Tibial nerve (tissue), 4 donors: ENCODE measurements around the gene C1orf56. TPM values are rescaled to one million over a fixed set of nuclear protein-coding genes. Genes with fewer than 3 reads are reported as not detected.

Source experiments
- DNase-seq, 2 donors: peaks; one replicate each; pipeline ENCODE4 v3.0.0-alpha.2; 2019; ENCODE audit warnings: low spot score in 2 of 2
- H3K27ac ChIP-seq, 4 donors: fragments of 200-600 bp; sonication (generic) in 3 of 4; one replicate each; pipeline ENCODE4 v1.5.1; 2017 to 2019; ENCODE audit warnings: mild to moderate bottlenecking in 1 of 4
- H3K27me3 ChIP-seq, 2 donors: fragments of 200-600 bp; sonication (generic) in 1 of 2; one replicate each; pipeline versions ENCODE4 v1.5.1 to v1.6.0; 2017 to 2019
- H3K36me3 ChIP-seq, 3 donors: fragments of 200-600 bp; sonication (generic); one replicate each; pipeline ENCODE4 v1.5.1; 2018 to 2019
- H3K4me1 ChIP-seq, 4 donors: fragments of 200-600 bp; sonication (generic) in 3 of 4; one replicate each; pipeline ENCODE4 v1.5.1; 2017 to 2019
- H3K4me3 ChIP-seq, 4 donors: fragments of 200-600 bp; sonication (generic) in 3 of 4; one replicate each; pipeline ENCODE4 v1.5.1; 2017 to 2019; ENCODE audit warnings: mild to moderate bottlenecking in 1 of 4, moderate library complexity in 1 of 4
- H3K9me3 ChIP-seq, 4 donors: fragments of 200-600 bp; sonication (generic) in 3 of 4; one replicate each; pipeline ENCODE4 v1.5.1; 2017 to 2019
- EP300 ChIP-seq, 2 donors: sonication (generic); formaldehyde crosslinking; IDR thresholded peaks; one replicate each; pipeline ENCODE4 v1.6.1; 2017; ENCODE audit warnings: antibody characterized with exemption in 2 of 2, mild to moderate bottlenecking in 1 of 2
- POLR2A ChIP-seq, 2 donors: fragments of 450-650 bp; IDR thresholded peaks; one replicate each; pipeline ENCODE4 v1.6.1; 2017; ENCODE audit warnings: antibody characterized with exemption in 2 of 2, mild to moderate bottlenecking in 2 of 2, moderate library complexity in 2 of 2
- WGBS, 2 donors: methylation state at CpG; one replicate each; pipeline ENCODE4 v1.1.5; 2018; 5-methylcytosine and 5-hydroxymethylcytosine counted together
- total RNA-seq, 4 donors: library from RNA; depleted of rRNA; stranded (reverse); fragments of >200 nt; gene quantifications; one replicate each; pipeline ENCODE4 v1.1.0, GENCODE V29; 2016
- TF ChIP-seq, protein P1 (sequence below), 5 experiments: fragments of 200-600 bp in 3 of 5; fragments of 450-650 bp in 2 of 5; sonication (generic) in 3 of 5; IDR thresholded peaks; one replicate each; pipeline ENCODE4 v1.5.1; 2016 to 2019; ENCODE audit warnings: antibody characterized with exemption in 5 of 5, mild to moderate bottlenecking in 3 of 5, moderate library complexity in 2 of 5

Gene C1orf56
- total RNA-seq, 4 donors from 2014 or later, result 5.0 to 9.6 (median 6.5) TPM

DNA sequence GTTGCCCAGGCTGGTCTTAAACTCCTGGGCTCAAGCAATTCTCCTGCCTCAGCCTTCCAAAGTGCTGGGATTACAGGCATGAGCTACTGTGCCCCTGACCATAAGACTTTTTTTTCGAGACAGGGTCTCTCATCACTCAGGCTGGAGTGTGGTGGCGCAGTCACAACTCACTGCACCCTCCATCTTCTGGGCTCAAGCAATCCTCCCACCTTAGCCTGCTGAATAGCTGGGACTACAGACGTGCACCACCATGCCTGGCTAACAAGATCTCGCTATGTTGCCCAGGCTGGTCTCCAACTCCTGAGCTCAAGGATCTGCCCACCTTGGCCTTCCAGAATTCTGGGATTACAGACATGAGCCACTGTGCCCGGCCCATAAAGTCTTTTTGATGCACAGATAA is 1.9 kb downstream of the C1orf56 start:
- H3K9me3 ChIP-seq, result no peaks in the 10 kb centered on the region
- H3K27me3 ChIP-seq, result no peaks in the 10 kb centered on the region
- peak overlapping the region in 2 of 4 donors; percentile 15 to 92 for H3K27ac ChIP-seq
- peaks cover 0 to 31% (median 12%) of the 10 kb centered on the region in 3 donors for H3K36me3 ChIP-seq
- H3K4me1 ChIP-seq, result peaks cover 0 to 28% (median 11%) of the 10 kb centered on the region in 4 donors
- 76 to 81% methylated on average over 5 of the region's 5 CpGs for WGBS, 2 donors
- TF ChIP-seq, protein P1, sequence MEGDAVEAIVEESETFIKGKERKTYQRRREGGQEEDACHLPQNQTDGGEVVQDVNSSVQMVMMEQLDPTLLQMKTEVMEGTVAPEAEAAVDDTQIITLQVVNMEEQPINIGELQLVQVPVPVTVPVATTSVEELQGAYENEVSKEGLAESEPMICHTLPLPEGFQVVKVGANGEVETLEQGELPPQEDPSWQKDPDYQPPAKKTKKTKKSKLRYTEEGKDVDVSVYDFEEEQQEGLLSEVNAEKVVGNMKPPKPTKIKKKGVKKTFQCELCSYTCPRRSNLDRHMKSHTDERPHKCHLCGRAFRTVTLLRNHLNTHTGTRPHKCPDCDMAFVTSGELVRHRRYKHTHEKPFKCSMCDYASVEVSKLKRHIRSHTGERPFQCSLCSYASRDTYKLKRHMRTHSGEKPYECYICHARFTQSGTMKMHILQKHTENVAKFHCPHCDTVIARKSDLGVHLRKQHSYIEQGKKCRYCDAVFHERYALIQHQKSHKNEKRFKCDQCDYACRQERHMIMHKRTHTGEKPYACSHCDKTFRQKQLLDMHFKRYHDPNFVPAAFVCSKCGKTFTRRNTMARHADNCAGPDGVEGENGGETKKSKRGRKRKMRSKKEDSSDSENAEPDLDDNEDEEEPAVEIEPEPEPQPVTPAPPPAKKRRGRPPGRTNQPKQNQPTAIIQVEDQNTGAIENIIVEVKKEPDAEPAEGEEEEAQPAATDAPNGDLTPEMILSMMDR (IDR thresholded peaks at IDR 0.05), result no peak
- TF ChIP-seq EP300 (IDR thresholded peaks at IDR 0.05), result peak in 1 of 2 donors; percentile 5
- H3K4me3 ChIP-seq, result no peak overlapping the region
- no peak for DNase-seq

DNA sequence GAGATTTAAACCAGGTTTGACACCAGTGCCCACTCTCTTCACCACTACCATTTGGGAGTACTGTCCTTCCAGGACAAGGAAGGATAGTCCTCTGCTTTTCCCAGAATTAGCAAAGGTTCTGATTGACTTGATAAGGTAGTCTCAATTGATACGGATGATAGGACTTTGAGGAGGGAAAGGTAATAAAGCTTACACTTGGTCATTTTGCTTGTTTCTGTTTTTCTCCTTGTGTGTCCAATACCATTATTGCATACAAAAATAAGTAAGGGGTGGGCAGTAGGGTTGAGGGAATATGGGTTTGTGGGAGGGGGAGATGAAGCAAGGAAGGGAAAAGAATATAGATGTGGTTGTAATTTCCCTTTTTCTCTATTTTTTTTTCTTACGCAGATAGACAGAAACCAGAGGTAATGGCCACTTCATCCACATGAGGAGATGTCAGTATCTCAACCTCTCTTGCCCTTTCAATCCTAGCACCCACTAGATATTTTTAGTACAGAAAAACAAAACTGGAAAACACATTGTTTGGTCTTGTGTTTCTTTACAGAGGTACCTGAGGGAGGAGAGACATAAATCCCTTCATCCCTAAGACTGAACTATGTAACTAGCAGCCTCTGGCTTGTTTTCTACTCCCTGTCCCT is 2.6 kb downstream of the C1orf56 start:
- Histone ChIP-seq H3K4me3 (no peak overlapping the region), H3K36me3 (peaks cover 0 to 38% (median 18%) of the 10 kb centered on the region in 3 donors), H3K9me3 (no peaks in the 10 kb centered on the region), H3K27me3 (no peaks in the 10 kb centered on the region), H3K4me1 (peaks cover 0 to 30% (median 12%) of the 10 kb centered on the region in 4 donors), H3K27ac (peak overlapping the region in 1 of 4 donors; percentile 15)
- TF ChIP-seq EP300 (IDR thresholded peaks at IDR 0.05) (no peak), POLR2A (IDR thresholded peaks at IDR 0.05) (no peak)
- TF ChIP-seq, protein P1 (IDR thresholded peaks at IDR 0.05), result no peak
- WGBS, 2 donors, result 83 to 84% methylated on average over 2 of the region's 2 CpGs
- DNase-seq, result no peak

DNA sequence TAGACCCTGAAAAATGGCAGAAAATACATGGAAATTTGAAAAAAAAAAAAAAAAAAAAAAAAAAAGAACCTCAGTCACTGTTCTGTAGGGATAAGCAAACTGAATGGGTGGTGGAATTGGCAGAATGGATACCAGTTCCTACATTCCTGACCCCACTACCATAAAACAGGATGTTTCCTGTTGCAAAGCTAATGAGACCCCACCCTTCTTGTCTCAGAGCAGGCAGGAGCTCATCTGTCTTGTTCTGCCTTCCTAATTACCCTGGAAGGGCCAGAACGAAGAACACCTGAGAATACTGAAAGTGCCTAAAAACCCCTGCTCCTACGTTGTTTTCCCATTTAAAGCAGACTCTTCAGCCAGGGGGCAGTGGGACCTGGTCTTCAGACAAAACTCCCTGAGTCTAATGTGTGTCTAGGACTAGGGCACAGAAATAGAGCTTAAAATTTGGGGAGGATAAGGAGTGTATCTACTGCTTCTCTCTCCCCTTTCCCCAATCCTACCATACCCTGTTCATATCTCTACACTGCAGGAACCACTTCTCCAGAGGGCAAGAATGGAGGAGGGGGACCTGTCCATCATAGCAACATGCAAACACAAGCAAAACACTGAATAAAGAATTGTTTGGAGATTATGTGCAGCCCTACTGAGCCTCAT is 3.9 kb downstream of the C1orf56 start:
- TF ChIP-seq POLR2A (IDR thresholded peaks at IDR 0.05), result no peak
- peak in 1 of 2 donors; percentile 18 for TF ChIP-seq EP300 (IDR thresholded peaks at IDR 0.05)
- TF ChIP-seq, protein P1 (IDR thresholded peaks at IDR 0.05), result no peak
- WGBS, 2 donors, result 54 to 60% methylated on average over 2 of the region's 2 CpGs
- DNase-seq, result no peak
- H3K27ac ChIP-seq, result peak overlapping the region in 1 of 4 donors; percentile 30
- H3K27me3 ChIP-seq, result no peaks in the 10 kb centered on the region
- H3K4me1 ChIP-seq, result peaks cover 0 to 43% (median 24%) of the 10 kb centered on the region in 4 donors
- no peaks in the 10 kb centered on the region for H3K9me3 ChIP-seq
- no peak overlapping the region for H3K4me3 ChIP-seq
- peaks cover 0 to 51% (median 18%) of the 10 kb centered on the region in 3 donors for H3K36me3 ChIP-seq

DNA sequence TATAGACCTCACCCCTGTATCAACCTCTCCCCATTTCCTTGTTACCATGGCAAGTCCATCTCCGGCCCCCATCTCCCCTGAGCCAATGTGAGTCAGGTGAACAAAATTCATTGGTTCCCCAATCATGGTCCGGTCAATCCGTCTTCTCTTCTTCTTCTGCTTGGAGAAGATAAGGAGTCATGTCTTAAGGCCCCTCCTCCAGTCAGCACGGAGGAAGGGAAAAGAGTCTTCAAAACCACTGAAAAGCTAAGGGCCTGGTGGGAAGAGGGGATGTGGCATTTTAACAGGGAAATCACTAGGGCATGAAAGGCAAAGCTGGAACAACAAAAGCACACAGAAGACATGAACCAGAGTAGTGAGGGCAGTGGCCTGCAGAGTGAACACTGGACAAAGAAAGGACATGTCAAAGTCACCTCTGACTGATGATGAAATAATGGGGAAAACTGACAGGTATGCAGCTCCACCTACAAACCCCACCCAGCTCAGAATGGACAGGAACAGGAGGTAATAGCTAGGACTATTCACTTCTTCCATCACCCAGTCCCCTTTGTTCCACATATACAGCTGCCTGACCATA is 7.5 kb downstream of the C1orf56 start:
- Histone ChIP-seq H3K27me3 (no peaks in the 10 kb centered on the region), H3K27ac (peak overlapping the region in 3 of 4 donors; percentile 97 to 98 (median 97)), H3K36me3 (peaks cover 0 to 54% (median 18%) of the 10 kb centered on the region in 3 donors), H3K9me3 (no peaks in the 10 kb centered on the region), H3K4me3 (no peak overlapping the region), H3K4me1 (peaks cover 0 to 41% (median 24%) of the 10 kb centered on the region in 4 donors)
- no peak for DNase-seq
- TF ChIP-seq, protein P1 (IDR thresholded peaks at IDR 0.05), result no peak
- no peak for TF ChIP-seq EP300 (IDR thresholded peaks at IDR 0.05)
- no peak for TF ChIP-seq POLR2A (IDR thresholded peaks at IDR 0.05)
- WGBS, 2 donors, result 93 to 96% methylated on average over 4 of the region's 4 CpGs

DNA sequence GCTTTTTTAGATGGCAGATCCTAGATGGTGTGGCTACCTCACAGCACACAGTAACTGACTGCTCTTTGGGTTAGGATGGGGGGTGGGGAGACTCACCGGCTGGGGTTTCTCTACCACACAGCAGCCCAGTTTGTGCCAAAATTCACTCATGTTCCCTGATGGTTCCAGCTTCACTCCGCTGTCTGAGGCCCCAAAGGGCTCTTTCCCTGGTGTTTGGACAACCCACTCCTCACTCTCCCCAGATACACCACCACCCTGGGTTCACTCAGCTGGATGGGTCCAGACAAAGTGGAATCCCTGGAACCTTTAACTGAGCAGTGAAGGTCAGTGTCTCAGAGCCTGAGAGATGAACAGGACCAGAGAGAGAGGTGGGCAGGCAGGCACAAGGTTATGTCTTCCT is 8.0 kb downstream of the C1orf56 start:
- H3K9me3 ChIP-seq, result no peaks in the 10 kb centered on the region
- H3K4me1 ChIP-seq, result peaks cover 0 to 42% (median 24%) of the 10 kb centered on the region in 4 donors
- peak overlapping the region in 1 of 4 donors; percentile 87 for H3K4me3 ChIP-seq
- H3K27me3 ChIP-seq, result no peaks in the 10 kb centered on the region
- H3K27ac ChIP-seq, result peak overlapping the region; percentile 84 to 98 (median 97)
- no peak for DNase-seq
- TF ChIP-seq, protein P1 (IDR thresholded peaks at IDR 0.05), result no peak
- TF ChIP-seq EP300 (IDR thresholded peaks at IDR 0.05), result no peak
- TF ChIP-seq POLR2A (IDR thresholded peaks at IDR 0.05), result no peak
- H3K36me3 ChIP-seq, result peaks cover 0 to 54% (median 18%) of the 10 kb centered on the region in 3 donors
- 42 to 100% methylated on average over 1 to 2 of the region's 2 CpGs for WGBS, 2 donors
